GM21526 (cell line): ENCODE measurements around the gene OBSCN.

Experiments
- ATAC-seq: cut with Tn5 transposase; IDR thresholded peaks from one replicate; pipeline ENCODE4 v1.9.1; 2021; ENCODE audit warnings: moderate library complexity; ENCODE audit not compliant: unreplicated experiment, low FRiP score

Gene OBSCN

GRCh38 chr1:228286505-228287417, 78.9 kb downstream of the OBSCN start:
- no peak for ATAC-seq

DNA sequence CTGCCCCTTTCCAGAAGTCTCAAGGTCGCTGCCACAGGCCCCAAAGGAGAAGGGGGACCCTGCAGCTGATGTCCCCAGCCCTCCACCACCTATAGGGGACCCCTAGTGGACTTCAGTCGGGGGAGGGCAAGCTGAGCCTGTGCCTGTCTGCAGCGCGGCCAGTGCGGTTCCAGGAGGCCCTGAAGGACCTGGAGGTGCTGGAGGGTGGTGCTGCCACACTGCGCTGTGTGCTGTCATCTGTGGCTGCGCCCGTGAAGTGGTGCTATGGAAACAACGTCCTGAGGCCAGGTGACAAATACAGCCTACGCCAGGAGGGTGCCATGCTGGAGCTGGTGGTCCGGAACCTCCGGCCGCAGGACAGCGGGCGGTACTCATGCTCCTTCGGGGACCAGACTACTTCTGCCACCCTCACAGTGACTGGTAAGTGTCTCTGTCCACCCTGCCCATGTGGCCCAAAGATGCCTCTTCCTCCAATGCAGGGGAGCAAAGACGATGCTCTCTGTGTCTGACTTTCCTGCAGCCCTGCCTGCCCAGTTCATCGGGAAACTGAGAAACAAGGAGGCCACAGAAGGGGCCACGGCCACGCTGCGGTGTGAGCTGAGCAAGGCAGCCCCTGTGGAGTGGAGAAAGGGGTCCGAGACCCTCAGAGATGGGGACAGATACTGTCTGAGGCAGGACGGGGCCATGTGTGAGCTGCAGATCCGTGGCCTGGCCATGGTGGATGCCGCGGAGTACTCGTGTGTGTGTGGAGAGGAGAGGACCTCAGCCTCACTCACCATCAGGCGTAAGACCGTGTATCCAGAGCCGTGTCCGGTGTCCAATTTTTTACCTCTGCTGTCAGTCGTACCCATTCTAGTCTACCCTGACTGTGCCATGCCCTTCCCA, 79.9 kb downstream of the OBSCN start:
- no peak for ATAC-seq

- ATAC-seq = no peak
Measured at GRCh38 chr1:228288536-228289238, 80.8 kb downstream of the OBSCN start.

DNA sequence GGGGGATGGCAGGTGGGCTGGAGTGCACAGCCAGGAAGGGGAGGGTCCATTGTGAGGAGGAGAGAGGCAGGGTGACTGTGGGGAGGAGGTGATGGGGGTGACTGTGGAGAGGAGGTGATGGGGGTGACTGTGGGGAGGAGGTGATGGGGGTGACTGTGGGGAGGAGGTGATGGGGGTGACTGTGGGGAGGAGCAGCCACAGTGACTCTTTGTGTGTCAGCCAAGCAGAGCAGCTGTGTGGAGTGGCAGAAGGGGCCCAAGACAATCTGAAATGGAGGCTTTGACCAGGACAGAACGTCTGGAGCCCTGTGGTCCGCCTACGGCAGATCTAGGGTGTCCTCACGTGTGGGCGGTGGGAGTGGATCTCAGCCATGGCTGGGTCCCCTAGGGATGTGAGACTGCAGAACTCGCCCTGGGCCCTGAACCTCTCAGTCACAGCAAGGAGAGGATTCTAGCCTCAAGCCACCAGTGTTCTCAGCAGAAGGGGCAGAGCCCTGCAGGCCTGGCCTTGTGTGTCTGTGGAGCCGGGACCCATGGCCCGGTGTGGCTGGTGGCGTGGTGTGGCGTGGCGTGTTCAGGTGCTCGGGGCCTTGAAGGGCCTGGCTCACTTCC, 81.5 kb downstream of the OBSCN start:
- no peak for ATAC-seq

- ATAC-seq = no peak
Measured at GRCh38 chr1:228289996-228290881, 82.4 kb downstream of the OBSCN start.

DNA sequence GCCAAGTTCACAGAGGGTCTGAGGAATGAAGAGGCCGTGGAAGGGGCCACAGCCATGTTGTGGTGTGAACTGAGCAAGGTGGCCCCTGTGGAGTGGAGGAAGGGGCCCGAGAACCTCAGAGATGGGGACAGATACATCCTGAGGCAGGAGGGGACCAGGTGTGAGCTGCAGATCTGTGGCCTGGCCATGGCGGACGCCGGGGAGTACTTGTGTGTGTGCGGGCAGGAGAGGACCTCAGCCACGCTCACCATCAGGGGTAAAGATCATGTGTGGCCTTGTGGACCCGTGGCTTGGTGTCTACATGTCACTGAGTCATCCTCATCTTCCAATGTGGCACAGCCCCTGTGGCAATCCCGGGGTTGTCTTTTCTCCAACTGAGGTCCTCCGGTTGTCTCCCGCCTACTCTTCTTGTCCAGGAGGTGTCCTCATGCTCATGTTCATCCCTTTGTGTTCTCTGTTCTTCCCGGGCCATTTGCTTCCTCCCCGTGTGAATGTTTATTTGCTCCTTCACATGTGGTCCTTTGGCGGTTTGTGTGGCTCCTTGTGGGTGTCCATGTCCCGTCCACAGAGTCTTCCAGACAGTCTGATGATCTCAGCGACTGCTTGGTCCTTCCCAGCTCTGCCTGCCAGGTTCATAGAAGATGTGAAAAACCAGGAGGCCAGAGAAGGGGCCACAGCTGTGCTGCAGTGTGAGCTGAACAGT, 84.2 kb downstream of the OBSCN start:
- ATAC-seq = no peak

- no peak for ATAC-seq
Measured at GRCh38 chr1:228292609-228292911, 84.7 kb downstream of the OBSCN start.

GRCh38 chr1:228293393-228293792, 85.5 kb downstream of the OBSCN start:
- ATAC-seq = no peak

- ATAC-seq = no peak
Measured at GRCh38 chr1:228293816-228294500, 86.1 kb downstream of the OBSCN start.

- ATAC-seq = no peak
Measured at GRCh38 chr1:228294717-228295116, 86.9 kb downstream of the OBSCN start.

DNA sequence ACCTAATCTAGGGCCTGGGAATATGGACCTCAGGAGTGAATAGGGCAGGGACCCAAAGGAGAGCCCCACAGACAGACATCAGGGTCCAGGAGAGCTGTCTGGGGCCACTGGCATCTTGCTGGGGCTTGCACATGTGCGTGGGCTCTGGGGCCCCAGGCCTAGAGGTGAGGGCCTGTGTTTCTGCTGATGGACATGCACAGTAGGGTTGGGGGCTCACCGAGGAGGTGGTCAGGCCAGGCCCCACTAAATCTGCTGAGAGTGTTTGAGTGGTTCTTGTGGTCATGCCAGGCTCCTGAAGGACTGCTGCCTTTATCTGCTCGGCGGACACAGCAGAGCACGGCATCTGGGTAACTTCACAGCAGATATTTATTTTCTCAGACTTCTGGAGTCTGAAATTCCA, 87.4 kb downstream of the OBSCN start:
- ATAC-seq = no peak

- ATAC-seq = no peak
Measured at GRCh38 chr1:228295981-228296380, 88.1 kb downstream of the OBSCN start.

DNA sequence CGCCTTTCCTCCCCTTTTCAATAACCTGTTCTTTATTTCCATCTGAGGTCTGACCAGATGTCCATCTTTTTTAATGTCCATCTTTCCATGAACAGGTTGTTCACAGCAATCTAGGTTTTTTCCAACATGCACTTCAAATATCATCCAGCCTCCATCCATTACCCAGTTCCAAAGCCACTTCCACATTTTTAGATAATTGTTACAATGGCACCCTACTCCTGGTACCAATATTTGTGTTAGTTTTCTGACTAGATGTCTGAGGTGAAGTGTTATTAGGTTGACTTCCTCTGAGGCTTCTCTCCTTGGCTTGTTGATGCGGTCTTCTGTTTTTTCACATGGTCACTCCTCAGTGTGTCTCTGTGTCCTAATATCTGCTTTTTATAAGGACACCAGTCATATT, 89.4 kb downstream of the OBSCN start:
- no peak for ATAC-seq

DNA sequence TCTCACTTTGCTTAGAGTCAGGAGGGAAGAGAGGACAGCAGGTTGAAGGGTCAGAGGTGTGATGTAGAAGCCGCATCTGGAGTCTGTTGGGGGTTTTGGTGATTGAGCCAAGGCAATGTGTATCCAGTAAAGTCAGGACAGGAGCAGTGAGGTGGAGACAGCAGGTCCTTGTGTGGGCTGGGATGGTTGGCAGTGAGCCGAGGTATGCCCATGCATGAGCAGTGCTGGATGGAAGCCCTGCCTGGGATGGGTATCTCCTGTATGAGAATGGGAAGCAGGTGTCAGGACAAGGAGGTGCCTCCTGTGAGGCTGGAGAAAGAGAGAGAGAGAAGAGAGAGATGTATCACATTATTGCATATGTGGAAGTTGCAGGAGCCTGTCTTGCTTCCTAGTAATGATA, 90.0 kb downstream of the OBSCN start:
- ATAC-seq = no peak

DNA sequence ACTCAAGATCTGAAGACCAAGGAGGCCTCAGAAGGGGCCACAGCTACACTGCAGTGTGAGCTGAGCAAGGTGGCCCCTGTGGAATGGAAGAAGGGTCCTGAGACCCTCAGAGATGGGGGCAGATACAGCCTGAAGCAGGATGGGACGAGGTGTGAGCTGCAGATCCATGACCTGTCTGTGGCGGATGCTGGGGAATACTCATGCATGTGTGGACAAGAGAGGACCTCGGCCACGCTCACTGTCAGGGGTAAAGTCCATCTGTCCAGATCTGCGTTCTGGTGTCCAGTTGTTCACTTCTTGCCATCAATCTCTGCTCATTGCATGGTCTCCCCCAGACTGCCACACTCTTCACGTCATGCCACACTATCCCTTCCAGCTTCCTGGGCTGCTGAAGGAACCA, 90.6 kb downstream of the OBSCN start:
- ATAC-seq = no peak

DNA sequence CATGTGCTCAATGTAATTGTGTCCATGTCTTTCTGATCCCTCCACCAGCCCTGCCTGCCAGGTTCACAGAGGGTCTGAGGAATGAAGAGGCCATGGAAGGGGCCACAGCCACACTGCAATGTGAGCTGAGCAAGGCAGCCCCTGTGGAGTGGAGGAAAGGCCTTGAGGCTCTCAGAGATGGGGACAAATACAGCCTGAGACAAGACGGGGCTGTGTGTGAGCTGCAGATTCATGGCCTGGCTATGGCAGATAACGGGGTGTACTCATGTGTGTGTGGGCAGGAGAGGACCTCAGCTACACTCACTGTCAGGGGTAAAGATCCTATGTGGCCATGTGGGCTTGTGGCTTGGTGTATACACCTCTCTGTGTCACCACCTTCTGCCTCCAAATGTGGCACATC, 91.4 kb downstream of the OBSCN start:
- no peak for ATAC-seq

DNA sequence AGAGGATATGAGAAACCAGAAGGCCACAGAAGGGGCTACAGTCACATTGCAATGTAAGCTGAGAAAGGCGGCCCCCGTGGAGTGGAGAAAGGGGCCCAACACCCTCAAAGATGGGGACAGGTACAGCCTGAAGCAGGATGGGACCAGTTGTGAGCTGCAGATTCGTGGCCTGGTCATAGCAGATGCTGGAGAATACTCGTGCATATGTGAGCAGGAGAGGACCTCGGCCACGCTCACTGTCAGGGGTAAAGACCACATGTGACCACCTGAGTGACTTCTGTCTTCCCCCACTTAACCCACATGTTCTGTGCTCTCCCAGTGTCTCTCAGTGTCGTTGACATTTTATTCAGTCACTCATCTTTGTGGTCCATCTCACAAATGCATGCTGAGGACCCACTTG, 92.1 kb downstream of the OBSCN start:
- no peak for ATAC-seq

GRCh38 chr1:228302086-228302485, 94.2 kb downstream of the OBSCN start:
- ATAC-seq = no peak

DNA sequence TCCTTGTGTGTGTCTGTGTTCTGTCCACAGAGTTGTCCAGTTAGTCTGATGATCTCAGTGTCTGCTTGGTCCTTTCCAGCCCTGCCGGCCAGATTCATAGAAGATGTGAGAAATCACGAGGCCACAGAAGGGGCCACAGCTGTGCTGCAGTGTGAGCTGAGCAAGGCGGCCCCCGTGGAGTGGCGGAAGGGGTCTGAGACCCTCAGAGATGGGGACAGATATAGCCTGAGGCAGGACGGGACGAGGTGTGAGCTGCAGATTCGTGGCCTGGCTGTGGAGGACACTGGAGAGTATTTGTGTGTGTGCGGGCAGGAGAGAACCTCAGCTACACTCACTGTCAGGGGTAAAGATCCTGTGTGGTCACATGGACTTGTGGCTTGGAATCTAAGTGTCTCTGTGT, 95.8 kb downstream of the OBSCN start:
- ATAC-seq = no peak
